ENCODE results near the gene B3GNT7.

DNA sequence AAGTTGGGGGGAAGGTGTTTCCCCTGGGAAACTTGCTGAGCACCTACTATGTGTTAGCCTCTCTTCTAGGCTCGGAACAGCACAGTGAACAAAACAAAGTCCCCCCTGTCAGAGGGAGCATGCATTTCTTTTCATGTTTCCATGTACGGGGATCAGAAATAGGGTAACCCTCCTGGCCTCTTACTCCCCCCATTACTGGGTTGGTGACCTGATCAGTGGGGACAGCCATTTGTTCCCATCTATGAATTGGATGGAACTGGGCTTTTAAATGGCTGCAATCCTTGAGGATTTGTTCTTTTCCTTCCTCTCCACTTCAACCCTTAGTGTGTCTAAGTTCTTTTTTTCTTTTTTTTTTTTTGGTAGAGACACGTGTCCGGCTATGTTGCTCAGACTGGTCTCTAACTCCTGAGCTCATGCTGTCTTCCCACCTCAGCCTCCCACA, 55.1 kb downstream of the B3GNT7 start:
- no peak for TF ChIP-seq EGR1 (IDR thresholded peaks at IDR 0.05)
- TF ChIP-seq CEBPB (IDR thresholded peaks at IDR 0.05), result no peak
- TF ChIP-seq, protein P1, sequence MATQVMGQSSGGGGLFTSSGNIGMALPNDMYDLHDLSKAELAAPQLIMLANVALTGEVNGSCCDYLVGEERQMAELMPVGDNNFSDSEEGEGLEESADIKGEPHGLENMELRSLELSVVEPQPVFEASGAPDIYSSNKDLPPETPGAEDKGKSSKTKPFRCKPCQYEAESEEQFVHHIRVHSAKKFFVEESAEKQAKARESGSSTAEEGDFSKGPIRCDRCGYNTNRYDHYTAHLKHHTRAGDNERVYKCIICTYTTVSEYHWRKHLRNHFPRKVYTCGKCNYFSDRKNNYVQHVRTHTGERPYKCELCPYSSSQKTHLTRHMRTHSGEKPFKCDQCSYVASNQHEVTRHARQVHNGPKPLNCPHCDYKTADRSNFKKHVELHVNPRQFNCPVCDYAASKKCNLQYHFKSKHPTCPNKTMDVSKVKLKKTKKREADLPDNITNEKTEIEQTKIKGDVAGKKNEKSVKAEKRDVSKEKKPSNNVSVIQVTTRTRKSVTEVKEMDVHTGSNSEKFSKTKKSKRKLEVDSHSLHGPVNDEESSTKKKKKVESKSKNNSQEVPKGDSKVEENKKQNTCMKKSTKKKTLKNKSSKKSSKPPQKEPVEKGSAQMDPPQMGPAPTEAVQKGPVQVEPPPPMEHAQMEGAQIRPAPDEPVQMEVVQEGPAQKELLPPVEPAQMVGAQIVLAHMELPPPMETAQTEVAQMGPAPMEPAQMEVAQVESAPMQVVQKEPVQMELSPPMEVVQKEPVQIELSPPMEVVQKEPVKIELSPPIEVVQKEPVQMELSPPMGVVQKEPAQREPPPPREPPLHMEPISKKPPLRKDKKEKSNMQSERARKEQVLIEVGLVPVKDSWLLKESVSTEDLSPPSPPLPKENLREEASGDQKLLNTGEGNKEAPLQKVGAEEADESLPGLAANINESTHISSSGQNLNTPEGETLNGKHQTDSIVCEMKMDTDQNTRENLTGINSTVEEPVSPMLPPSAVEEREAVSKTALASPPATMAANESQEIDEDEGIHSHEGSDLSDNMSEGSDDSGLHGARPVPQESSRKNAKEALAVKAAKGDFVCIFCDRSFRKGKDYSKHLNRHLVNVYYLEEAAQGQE (IDR thresholded peaks at IDR 0.05; ENCODE audit: low read depth), result no peak
- no peak for TF ChIP-seq RAD21 (IDR thresholded peaks at IDR 0.05; ENCODE audit: low read depth)
- no peak for TF ChIP-seq TEAD4 (IDR thresholded peaks at IDR 0.05)
- TF ChIP-seq, protein P2, sequence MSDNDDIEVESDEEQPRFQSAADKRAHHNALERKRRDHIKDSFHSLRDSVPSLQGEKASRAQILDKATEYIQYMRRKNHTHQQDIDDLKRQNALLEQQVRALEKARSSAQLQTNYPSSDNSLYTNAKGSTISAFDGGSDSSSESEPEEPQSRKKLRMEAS (IDR thresholded peaks at IDR 0.05), result no peak
- TF ChIP-seq TAF1 (IDR thresholded peaks at IDR 0.05; ENCODE audit: low read depth), result no peak
- no peak for TF ChIP-seq ZBTB7A (IDR thresholded peaks at IDR 0.05; ENCODE audit: low read depth)
